NCI-H2171 treated with DMSO at 0.1 percent for 48 hours (cell line): ENCODE results near the gene COL5A1.
A peak's percentile ranks its signal among the peaks of the same experiment; 100 is the strongest.

Experiments used
- DNase-seq: peaks from one replicate; lab custom pipeline; 2025; lab: John Stamatoyannopoulos, UW

COL5A1 gene

GRCh38 chr9:134815435-134816214 is 174.0 kb downstream of the COL5A1 start:
- DNase-seq = no peak

GRCh38 chr9:134816264-134816663 is 174.7 kb downstream of the COL5A1 start:
- DNase-seq = no peak

GRCh38 chr9:134818000-134818568 is 176.5 kb downstream of the COL5A1 start:
- DNase-seq = no peak

GRCh38 chr9:134818591-134818990 is 177.0 kb downstream of the COL5A1 start:
- no peak for DNase-seq

- DNase-seq = no peak
Measured at GRCh38 chr9:134820901-134821300, 179.3 kb downstream of the COL5A1 start.

- DNase-seq = no peak
Measured at GRCh38 chr9:134822541-134822940, 180.9 kb downstream of the COL5A1 start.

- no peak for DNase-seq
Measured at GRCh38 chr9:134823623-134824022, 182.0 kb downstream of the COL5A1 start.

- no peak for DNase-seq
Measured at GRCh38 chr9:134824583-134824982, 183.0 kb downstream of the COL5A1 start.

- DNase-seq = no peak
Measured at GRCh38 chr9:134825025-134825424, 183.4 kb downstream of the COL5A1 start.

- DNase-seq = no peak
Measured at GRCh38 chr9:134826336-134827285, 185.0 kb downstream of the COL5A1 start.

- DNase-seq = no peak
Measured at GRCh38 chr9:134827559-134827958, 186.0 kb downstream of the COL5A1 start.

GRCh38 chr9:134827993-134828392 is 186.4 kb downstream of the COL5A1 start:
- DNase-seq = no peak

- no peak for DNase-seq
Measured at GRCh38 chr9:134828892-134829291, 187.3 kb downstream of the COL5A1 start.

- DNase-seq = no peak
Measured at GRCh38 chr9:134829356-134829937, 187.8 kb downstream of the COL5A1 start.

- peak; percentile 89 for DNase-seq
Measured at GRCh38 chr9:134830126-134830525, 188.5 kb downstream of the COL5A1 start.

GRCh38 chr9:134830926-134831720 is 189.5 kb downstream of the COL5A1 start:
- DNase-seq = no peak

- no peak for DNase-seq
Measured at GRCh38 chr9:134832471-134832870, 190.9 kb downstream of the COL5A1 start.

- peak; percentile 38 for DNase-seq
Measured at GRCh38 chr9:134833294-134833880, 191.8 kb downstream of the COL5A1 start.

- DNase-seq = peak; percentile 76
Measured at GRCh38 chr9:134834217-134834956, 192.8 kb downstream of the COL5A1 start.

GRCh38 chr9:134834957-134835419 is 193.4 kb downstream of the COL5A1 start:
- DNase-seq = no peak
